ENCODE measurements around the gene FBXL13.
"Not testable (repeated sequence)": the region's sequence is repeated elsewhere in the genome, so short reads cannot be mapped to it uniquely, and the experiment has no call there.

FBXL13 gene

DNA sequence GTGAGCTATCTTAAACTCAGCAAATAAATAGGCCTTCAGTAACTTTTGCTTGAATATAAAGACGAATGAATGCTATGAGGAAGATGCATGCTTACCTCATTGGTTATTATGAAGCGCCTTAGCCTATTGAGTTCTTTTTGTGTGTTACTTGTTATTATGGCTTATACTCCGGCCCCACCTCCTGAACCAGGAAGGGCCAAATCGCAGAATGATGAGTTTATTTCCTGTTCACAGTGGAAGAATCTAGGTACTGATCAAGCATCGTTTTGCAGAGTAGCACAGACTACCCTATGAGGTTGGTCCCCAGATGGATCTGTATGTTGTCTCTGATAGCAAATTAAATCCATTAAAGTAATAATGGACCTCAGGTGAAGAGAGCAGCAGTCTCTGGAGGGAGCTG, 283.2 kb downstream of the FBXL13 start:
- not testable (repeated sequence) for H3K9me3 Mint-ChIP-seq; H3K4me1 Mint-ChIP-seq; H3K36me3 Mint-ChIP-seq (ENCODE audit: insufficient read depth); H3K27me3 Mint-ChIP-seq; H3K4me3 Mint-ChIP-seq; ATAC-seq (replicated peaks; ENCODE audit: extremely low read depth, poor library complexity, severe bottlenecking); DNase-seq (ENCODE audit: low spot score in 2 of 2); H3K27ac Mint-ChIP-seq (ENCODE audit: low read depth)

DNA sequence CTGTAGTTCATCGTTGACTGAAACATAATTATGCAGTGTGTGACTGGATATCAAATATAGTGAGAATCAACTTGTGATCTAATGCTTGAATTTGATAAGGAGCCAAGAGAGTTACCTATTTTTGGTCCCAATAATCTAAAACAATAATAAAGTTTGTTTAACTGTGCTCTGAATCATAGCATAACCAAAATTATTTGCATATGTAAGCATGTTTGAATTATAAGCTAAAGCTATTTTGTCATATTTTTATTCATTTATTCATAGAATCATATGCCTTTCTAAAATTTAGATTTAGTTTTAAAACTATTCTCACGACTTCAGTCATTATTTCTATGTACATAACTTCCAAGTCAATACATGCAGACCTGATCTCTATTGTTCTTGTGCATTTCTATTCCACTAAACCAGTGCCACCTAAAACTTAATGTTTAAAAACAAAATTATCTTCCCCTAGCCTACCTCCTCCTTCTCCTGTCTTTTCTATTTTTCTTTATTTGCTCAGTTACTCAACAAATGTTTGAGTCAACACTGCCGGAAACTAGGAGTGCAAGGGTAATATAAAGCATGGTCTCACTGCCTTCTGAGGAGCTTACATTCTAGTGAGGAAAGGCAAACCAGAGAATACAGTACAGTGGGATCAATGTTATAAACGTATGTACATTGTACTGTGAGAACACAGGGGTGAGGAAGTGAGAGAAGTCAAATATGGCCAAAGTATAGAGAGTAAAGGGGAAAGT, 284.1 kb downstream of the FBXL13 start:
- not testable (repeated sequence) for DNase-seq (ENCODE audit: low spot score in 2 of 2); H3K36me3 Mint-ChIP-seq (ENCODE audit: insufficient read depth); H3K27ac Mint-ChIP-seq (ENCODE audit: low read depth); H3K9me3 Mint-ChIP-seq; H3K4me3 Mint-ChIP-seq; H3K27me3 Mint-ChIP-seq; H3K4me1 Mint-ChIP-seq; ATAC-seq (replicated peaks; ENCODE audit: extremely low read depth, poor library complexity, severe bottlenecking)

DNA sequence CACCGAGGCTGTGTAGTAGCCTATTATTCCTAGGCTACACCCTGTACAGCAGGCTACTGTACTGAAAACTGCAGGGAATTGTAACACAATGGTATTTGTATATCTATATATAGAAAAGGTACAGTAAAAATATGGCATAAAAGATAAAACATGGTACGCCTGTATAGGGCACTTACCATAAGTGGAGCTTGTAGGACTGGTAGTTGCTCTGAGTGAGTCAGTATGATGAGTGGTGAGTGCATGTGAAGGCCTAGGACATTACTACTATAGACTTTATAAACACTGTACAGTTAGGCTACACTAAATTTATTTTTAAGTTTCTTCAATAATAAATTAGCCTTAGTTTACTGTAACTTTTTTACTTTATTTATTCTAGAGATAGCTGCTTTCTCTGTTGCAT, 285.8 kb downstream of the FBXL13 start:
- not testable (repeated sequence) for H3K4me1 Mint-ChIP-seq; DNase-seq (ENCODE audit: low spot score in 2 of 2); H3K27ac Mint-ChIP-seq (ENCODE audit: low read depth); ATAC-seq (replicated peaks; ENCODE audit: extremely low read depth, poor library complexity, severe bottlenecking); H3K36me3 Mint-ChIP-seq (ENCODE audit: insufficient read depth); H3K4me3 Mint-ChIP-seq; H3K27me3 Mint-ChIP-seq; H3K9me3 Mint-ChIP-seq

DNA sequence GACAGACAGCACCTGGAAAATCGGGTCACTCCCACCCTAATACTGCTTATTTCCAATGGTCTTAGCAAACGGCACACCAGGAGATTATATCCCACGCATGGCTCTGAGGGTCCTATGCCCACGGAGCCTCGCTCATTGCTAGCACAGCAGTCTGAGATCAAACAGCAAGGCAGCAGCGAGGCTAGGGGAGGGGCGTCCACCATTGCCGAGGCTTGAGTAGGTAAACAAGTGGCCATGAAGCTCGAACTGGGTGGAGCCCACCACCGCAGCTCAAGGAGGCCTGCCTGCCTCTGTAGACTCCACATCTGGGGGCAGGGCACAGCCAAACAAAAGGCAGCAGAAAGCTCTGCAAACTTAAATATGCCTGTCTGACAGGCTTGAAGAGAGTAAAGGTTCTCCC, 293.7 kb downstream of the FBXL13 start:
- DNase-seq (ENCODE audit: low spot score in 2 of 2); H3K27me3 Mint-ChIP-seq; H3K27ac Mint-ChIP-seq (ENCODE audit: low read depth); H3K4me1 Mint-ChIP-seq; H3K36me3 Mint-ChIP-seq (ENCODE audit: insufficient read depth); ATAC-seq (replicated peaks; ENCODE audit: extremely low read depth, poor library complexity, severe bottlenecking); H3K9me3 Mint-ChIP-seq; H3K4me3 Mint-ChIP-seq: not testable (repeated sequence)

DNA sequence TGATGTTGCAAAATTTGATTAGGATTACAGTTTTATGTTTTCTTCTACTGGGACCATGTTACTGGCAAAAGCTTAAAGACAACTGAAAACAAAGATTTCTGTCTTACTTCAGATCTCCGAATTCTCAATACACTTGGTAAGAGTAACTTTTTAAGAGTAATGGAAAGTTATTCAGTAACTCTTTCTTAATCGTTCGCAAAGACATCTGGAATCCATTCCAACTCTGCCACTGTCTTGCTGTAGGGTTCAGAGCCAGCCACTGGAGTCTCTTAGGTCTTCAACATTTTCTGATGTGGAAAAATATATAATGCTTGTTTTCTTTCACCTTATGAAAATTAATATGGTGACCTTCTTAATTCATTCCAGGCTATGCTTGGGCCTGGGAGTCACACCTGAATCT, 295.9 kb downstream of the FBXL13 start:
- not testable (repeated sequence) for H3K9me3 Mint-ChIP-seq; H3K36me3 Mint-ChIP-seq (ENCODE audit: insufficient read depth); H3K4me3 Mint-ChIP-seq; H3K4me1 Mint-ChIP-seq; H3K27ac Mint-ChIP-seq (ENCODE audit: low read depth); ATAC-seq (replicated peaks; ENCODE audit: extremely low read depth, poor library complexity, severe bottlenecking); DNase-seq (ENCODE audit: low spot score in 2 of 2); H3K27me3 Mint-ChIP-seq

DNA sequence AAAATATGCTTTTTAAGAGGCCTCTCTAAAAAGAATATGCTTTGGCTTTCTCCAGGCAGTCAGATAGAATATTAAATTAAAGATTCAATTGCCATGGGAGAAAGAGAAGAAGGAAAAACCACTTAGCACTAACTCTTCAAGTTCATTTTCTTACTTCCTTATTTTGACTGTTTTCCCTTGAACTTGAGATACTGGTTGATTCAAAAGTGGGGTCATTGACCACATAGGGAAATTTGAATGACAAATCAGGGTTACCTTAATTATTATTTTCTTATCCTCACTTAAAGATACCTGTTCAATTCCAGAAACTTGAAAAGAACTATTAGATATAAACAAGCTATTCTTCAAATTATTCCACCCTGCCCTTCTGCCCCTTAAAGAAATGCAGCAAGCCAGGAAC, 298.4 kb downstream of the FBXL13 start:
- not testable (repeated sequence) for H3K9me3 Mint-ChIP-seq; H3K27ac Mint-ChIP-seq (ENCODE audit: low read depth); H3K4me3 Mint-ChIP-seq; DNase-seq (ENCODE audit: low spot score in 2 of 2); H3K27me3 Mint-ChIP-seq; ATAC-seq (replicated peaks; ENCODE audit: extremely low read depth, poor library complexity, severe bottlenecking); H3K36me3 Mint-ChIP-seq (ENCODE audit: insufficient read depth); H3K4me1 Mint-ChIP-seq

DNA sequence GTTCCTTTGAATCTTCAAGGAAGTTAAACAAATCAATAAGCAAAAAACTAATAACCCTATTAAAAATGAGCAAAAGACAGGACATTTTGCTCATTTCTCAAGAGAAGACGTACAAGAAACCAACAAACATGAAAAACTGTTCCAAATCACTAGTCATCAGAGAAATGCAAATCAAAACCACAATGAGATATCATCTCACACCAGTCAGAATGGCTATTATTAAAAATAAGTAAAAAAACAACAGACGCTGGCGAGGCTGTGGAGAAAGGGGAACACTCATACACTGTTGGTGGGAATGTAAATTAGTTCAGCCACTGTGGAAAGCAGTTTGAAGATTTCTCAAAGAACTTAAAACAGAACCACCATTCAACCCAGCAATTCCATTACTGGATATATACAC, 304.1 kb downstream of the FBXL13 start:
- not testable (repeated sequence) for H3K4me3 Mint-ChIP-seq; H3K9me3 Mint-ChIP-seq; DNase-seq (ENCODE audit: low spot score in 2 of 2); ATAC-seq (replicated peaks; ENCODE audit: extremely low read depth, poor library complexity, severe bottlenecking); H3K36me3 Mint-ChIP-seq (ENCODE audit: insufficient read depth); H3K27ac Mint-ChIP-seq (ENCODE audit: low read depth); H3K4me1 Mint-ChIP-seq; H3K27me3 Mint-ChIP-seq

DNA sequence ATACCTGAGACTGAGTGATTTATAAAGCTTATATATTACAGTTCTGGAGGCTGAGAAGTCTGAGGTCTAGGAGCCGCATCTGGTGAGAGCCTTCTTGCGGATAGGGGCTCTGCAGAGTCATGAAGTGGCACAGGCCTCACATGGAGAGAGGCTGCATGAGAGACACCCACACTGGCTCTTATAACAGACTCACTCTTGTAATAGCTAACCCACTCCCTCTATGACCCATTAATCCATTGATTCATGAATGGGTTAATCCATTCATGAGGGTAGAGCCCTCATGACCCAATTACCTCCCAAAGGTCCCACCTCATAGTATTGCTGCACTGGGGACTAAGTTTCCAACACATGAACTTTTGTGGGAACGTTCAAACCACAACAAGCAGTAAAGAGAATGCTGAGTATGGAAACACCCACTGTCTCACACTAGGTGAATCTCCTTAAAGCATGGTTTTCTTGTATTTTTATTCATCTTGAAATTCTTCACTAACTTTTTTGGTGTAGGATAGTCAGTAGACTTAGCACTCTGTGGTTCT, 304.9 kb downstream of the FBXL13 start:
- H3K4me3 Mint-ChIP-seq; H3K27me3 Mint-ChIP-seq; H3K36me3 Mint-ChIP-seq (ENCODE audit: insufficient read depth); DNase-seq (ENCODE audit: low spot score in 2 of 2); H3K9me3 Mint-ChIP-seq; ATAC-seq (replicated peaks; ENCODE audit: extremely low read depth, poor library complexity, severe bottlenecking); H3K27ac Mint-ChIP-seq (ENCODE audit: low read depth); H3K4me1 Mint-ChIP-seq: not testable (repeated sequence)

DNA sequence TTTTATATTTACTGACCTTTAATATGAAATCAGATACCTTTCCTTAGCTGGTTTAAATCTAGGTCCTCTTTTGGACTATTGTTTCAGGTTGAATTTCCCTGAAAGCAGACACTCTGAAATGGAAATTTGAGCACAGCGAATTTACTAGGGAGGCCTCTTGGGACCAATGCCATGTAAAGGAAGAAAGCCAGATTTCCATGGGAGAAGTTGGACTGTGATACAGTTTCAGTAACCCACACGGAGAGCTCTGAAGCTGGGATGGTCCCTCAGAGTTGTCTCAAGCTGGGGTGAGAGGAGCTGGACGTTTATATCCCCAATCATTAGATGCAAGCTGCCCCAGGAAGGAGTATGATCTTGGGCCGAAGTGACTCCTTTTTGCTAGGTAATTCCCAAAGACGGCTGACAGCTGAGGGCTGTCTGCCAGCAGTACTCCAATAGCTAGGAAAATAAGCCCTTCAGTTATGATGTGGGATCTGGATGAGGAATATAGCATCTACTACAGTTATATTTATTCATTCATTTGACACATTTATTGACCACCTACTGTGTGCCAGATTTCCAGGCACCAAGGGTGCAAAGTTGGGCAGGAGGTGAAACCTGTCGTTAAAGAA, 311.2 kb downstream of the FBXL13 start:
- DNase-seq (ENCODE audit: low spot score in 2 of 2); H3K9me3 Mint-ChIP-seq; H3K27ac Mint-ChIP-seq (ENCODE audit: low read depth); H3K27me3 Mint-ChIP-seq; H3K36me3 Mint-ChIP-seq (ENCODE audit: insufficient read depth); H3K4me3 Mint-ChIP-seq; ATAC-seq (replicated peaks; ENCODE audit: extremely low read depth, poor library complexity, severe bottlenecking); H3K4me1 Mint-ChIP-seq: not testable (repeated sequence)

All from central memory CD8-positive, alpha-beta T cell (primary cell).